Measurements from ENCODE around the gene RPA3. TPM values are rescaled to one million over a fixed set of nuclear protein-coding genes. Genes with fewer than 3 reads are reported as not detected.

RPA3 gene
- total RNA-seq, 1 donor from 2014 or later, result 39.6 TPM

DNA sequence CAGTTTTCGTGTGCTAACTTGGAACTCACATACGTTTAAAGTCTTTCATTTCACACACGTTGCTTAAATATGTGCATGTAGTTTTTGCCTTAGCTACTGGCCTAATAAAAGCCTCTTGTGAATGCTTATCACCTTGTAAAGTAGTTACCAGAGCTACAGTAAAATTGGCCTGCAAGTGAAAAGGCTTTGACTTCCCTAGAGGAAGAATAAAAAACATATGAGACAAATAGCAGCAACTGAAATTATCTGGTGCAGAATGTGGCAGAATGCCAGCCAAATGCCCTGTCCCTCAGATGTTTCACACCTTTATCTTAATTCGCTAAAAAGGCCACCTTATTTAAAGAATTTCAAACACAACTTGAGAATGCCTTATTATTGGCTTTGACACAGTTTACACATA lies 28.1 kb upstream of the RPA3 start:
- peaks cover 11% of the 10 kb centered on the region for H3K4me1 Mint-ChIP-seq (ENCODE audit: low read depth)
- peaks cover 4% of the 10 kb centered on the region for H3K9me3 Mint-ChIP-seq (ENCODE audit: low read depth)
- H3K27ac Mint-ChIP-seq, result no peak overlapping the region
- no peaks in the 10 kb centered on the region for H3K27me3 Mint-ChIP-seq
- DNase-seq (ENCODE audit: low spot score, unreplicated experiment), result no peak
- H3K4me3 Mint-ChIP-seq (ENCODE audit: low read depth), result no peak overlapping the region
- no peaks in the 10 kb centered on the region for H3K36me3 Mint-ChIP-seq (ENCODE audit: insufficient read depth)
- TF ChIP-seq, protein P1, sequence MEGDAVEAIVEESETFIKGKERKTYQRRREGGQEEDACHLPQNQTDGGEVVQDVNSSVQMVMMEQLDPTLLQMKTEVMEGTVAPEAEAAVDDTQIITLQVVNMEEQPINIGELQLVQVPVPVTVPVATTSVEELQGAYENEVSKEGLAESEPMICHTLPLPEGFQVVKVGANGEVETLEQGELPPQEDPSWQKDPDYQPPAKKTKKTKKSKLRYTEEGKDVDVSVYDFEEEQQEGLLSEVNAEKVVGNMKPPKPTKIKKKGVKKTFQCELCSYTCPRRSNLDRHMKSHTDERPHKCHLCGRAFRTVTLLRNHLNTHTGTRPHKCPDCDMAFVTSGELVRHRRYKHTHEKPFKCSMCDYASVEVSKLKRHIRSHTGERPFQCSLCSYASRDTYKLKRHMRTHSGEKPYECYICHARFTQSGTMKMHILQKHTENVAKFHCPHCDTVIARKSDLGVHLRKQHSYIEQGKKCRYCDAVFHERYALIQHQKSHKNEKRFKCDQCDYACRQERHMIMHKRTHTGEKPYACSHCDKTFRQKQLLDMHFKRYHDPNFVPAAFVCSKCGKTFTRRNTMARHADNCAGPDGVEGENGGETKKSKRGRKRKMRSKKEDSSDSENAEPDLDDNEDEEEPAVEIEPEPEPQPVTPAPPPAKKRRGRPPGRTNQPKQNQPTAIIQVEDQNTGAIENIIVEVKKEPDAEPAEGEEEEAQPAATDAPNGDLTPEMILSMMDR (IDR thresholded peaks at IDR 0.05; ENCODE audit: unreplicated experiment), result no peak

DNA sequence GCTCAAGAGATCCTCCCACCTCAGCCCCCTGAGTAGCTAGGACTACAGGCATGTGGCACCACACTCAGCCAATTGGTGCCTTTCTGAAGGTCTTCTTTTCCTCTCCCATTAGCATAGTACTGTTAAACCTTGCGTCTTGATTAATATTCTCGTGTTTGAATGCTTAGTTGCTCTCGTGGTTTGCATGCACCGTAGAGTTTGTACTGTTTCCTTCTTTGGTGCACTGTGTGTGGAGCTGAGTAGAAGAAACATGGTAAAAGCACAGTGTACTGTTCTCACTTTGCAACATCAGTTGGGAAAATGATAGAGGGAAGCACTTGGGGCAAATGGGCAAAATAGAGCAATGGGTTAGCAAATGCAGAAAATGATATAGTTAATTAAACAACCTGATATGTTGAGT lies 27.6 kb upstream of the RPA3 start:
- H3K27me3 Mint-ChIP-seq, result no peaks in the 10 kb centered on the region
- H3K4me3 Mint-ChIP-seq (ENCODE audit: low read depth), result no peak overlapping the region
- H3K9me3 Mint-ChIP-seq (ENCODE audit: low read depth), result peaks cover 4% of the 10 kb centered on the region

GRCh38 chr7:7745258-7745657 lies 26.9 kb upstream of the RPA3 start:
- DNase-seq (ENCODE audit: low spot score, unreplicated experiment), result no peak
- H3K36me3 Mint-ChIP-seq (ENCODE audit: insufficient read depth), result no peaks in the 10 kb centered on the region
- TF ChIP-seq, protein P1 (IDR thresholded peaks at IDR 0.05; ENCODE audit: unreplicated experiment), result no peak
- peaks cover 7% of the 10 kb centered on the region for H3K4me1 Mint-ChIP-seq (ENCODE audit: low read depth)
- no peak overlapping the region for H3K4me3 Mint-ChIP-seq (ENCODE audit: low read depth)
- no peak overlapping the region for H3K27ac Mint-ChIP-seq
- H3K27me3 Mint-ChIP-seq, result no peaks in the 10 kb centered on the region
- peaks cover 4% of the 10 kb centered on the region for H3K9me3 Mint-ChIP-seq (ENCODE audit: low read depth)

More for the DNA sequence above, 27.6 kb upstream of the RPA3 start:
- no peak for DNase-seq (ENCODE audit: low spot score, unreplicated experiment)
- Mint-ChIP-seq H3K27ac (no peak overlapping the region), H3K4me1 (ENCODE audit: low read depth) (peaks cover 9% of the 10 kb centered on the region), H3K36me3 (ENCODE audit: insufficient read depth) (no peaks in the 10 kb centered on the region)
- TF ChIP-seq, protein P1 (IDR thresholded peaks at IDR 0.05; ENCODE audit: unreplicated experiment), result no peak

- Mint-ChIP-seq H3K4me1 (ENCODE audit: low read depth) (peaks cover 9% of the 10 kb centered on the region), H3K4me3 (ENCODE audit: low read depth) (no peak overlapping the region), H3K9me3 (ENCODE audit: low read depth) (peaks cover 4% of the 10 kb centered on the region), H3K27ac (no peak overlapping the region), H3K36me3 (ENCODE audit: insufficient read depth) (no peaks in the 10 kb centered on the region), H3K27me3 (no peaks in the 10 kb centered on the region)
- no peak for DNase-seq (ENCODE audit: low spot score, unreplicated experiment)
- TF ChIP-seq, protein P1 (IDR thresholded peaks at IDR 0.05; ENCODE audit: unreplicated experiment), result no peak
Measured at GRCh38 chr7:7742223-7742622, 23.8 kb upstream of the RPA3 start.

- Mint-ChIP-seq H3K27ac (no peak overlapping the region), H3K9me3 (ENCODE audit: low read depth) (peaks cover 4% of the 10 kb centered on the region), H3K36me3 (ENCODE audit: insufficient read depth) (no peaks in the 10 kb centered on the region), H3K27me3 (no peaks in the 10 kb centered on the region), H3K4me1 (ENCODE audit: low read depth) (peaks cover 9% of the 10 kb centered on the region), H3K4me3 (ENCODE audit: low read depth) (no peak overlapping the region)
- DNase-seq (ENCODE audit: low spot score, unreplicated experiment), result no peak
- TF ChIP-seq, protein P1 (IDR thresholded peaks at IDR 0.05; ENCODE audit: unreplicated experiment), result no peak
Measured at GRCh38 chr7:7740037-7740355, 21.6 kb upstream of the RPA3 start.
